ENCODE measurements around the gene GABRD. TPM values are rescaled to one million over a fixed set of nuclear protein-coding genes. Genes with fewer than 3 reads are reported as not detected.

GABRD gene
- total and polyA plus RNA-seq, 2 of the 13 experiments (the other 11 are each of a cell fraction or from before 2014, with no cell fraction given), result not detected

GRCh38 chr1:2043886-2044285 is 24.7 kb downstream of the GABRD start:
- no peak for FAIRE-seq
- 67% methylated on average over 4 of the region's 4 CpGs for WGBS (ENCODE audit: low lambda C conversion rate)
- H3K79me2 ChIP-seq (ENCODE audit: insufficient read depth, low read length), result no peaks in the 10 kb centered on the region
- no peaks in the 10 kb centered on the region for H3K9me3 ChIP-seq (ENCODE audit: low read length)
- peaks cover 59% of the 10 kb centered on the region for H3K4me1 ChIP-seq (ENCODE audit: insufficient read depth, low read length)
- H3K9ac ChIP-seq (ENCODE audit: insufficient read depth, low read depth, low read length), result no peak overlapping the region
- POLR2A ChIA-PET, result interaction anchor here (0.5 to 1.9 kb wide), 4 partner anchors 84 to 927 kb away, joined by 3 to 13 read pairs (median 4); no protein-coding TSS in a partner anchor
- H3K27me3 ChIP-seq (ENCODE audit: control insufficient read depth in 1 of 2, insufficient read depth in 2 of 2, low read length in 2 of 2), result peaks cover 7 to 39% of the 10 kb centered on the region in 2 experiments
- no peak for ATAC-seq
- in situ Hi-C loops (cut with HindIII; ENCODE audit: extremely low pct_ligation_motif_present, low pct_unique_long_range_greater_than_20kb), result no loop called here
- no peak overlapping the region for H2AFZ ChIP-seq (ENCODE audit: low read length)
- no peaks in the 10 kb centered on the region for H3K36me3 ChIP-seq (replicated peaks in 1 of 2; ENCODE audit: control insufficient read depth in 1 of 2, insufficient read depth in 2 of 2, low read length in 2 of 2)
- DNase-seq (ENCODE audit: low spot score), result no peak
- TF ChIP-seq ZNF646 (CRISPR knock-in tag; IDR thresholded peaks at IDR 0.05) (peak; percentile 48; the same call in 1 of the 2 replicates), ISL2 (CRISPR knock-in tag; IDR thresholded peaks at IDR 0.05) (no peak)
- no peak overlapping the region for H3K27ac ChIP-seq (ENCODE audit: extremely low read length, insufficient read depth, low read length)
- intact Hi-C loops (cut with micrococcal nuclease; ENCODE audit: unreplicated experiment), result no loop called here
- H4K20me1 ChIP-seq (ENCODE audit: insufficient read depth, low read length), result no peaks in the 10 kb centered on the region
- H3K4me2 ChIP-seq (ENCODE audit: low read depth, low read length), result no peak overlapping the region
- CTCF ChIA-PET (ENCODE audit: low intra/inter-chr PET ratio, low total read pairs), result interaction anchor here (1.1 to 4.0 kb wide), 2 partner anchors 83 to 101 kb away, joined by 4 to 30 read pairs; no protein-coding TSS in a partner anchor
- no peak overlapping the region for H3K4me3 ChIP-seq (replicated peaks in 1 of 3; ENCODE audit: insufficient read depth in 1 of 3, low read depth in 2 of 3, low read length in 3 of 3)
- no TSS peak for BruUV-seq (replicated peaks)

Measured in HepG2 (cell line).